NCI-H2227 (cell line): Measurements from ENCODE around the gene PRRG1.
"Not testable (repeated sequence)": the region's sequence is repeated elsewhere in the genome, so short reads cannot be mapped to it uniquely, and the experiment has no call there.

Experiments
- DNase-seq: peaks from one replicate; lab custom pipeline; 2025; ENCODE audit not compliant: unreplicated experiment; lab: John Stamatoyannopoulos, UW

Gene PRRG1

DNA sequence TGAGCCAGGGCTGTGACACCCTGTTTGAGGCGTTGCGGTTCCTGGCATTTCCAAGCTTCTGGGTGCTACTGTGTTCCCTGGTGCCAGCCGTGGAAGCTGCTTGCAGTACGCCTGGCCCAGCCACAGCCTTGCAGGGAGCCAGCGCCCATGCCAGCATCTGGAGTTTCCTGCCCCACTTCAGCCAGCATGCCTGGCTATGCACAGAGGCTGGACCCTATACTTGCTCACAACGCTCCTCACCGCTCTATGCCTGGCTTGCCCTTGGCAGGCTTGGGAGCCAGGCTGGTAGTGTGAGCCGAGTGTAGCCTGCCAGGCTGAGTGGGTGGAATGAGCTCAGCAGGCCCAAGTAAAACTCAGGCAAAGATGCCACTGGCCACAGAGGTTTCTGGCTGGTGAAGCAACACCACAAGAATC, 22.4 kb downstream of the PRRG1 start:
- no peak for DNase-seq

DNA sequence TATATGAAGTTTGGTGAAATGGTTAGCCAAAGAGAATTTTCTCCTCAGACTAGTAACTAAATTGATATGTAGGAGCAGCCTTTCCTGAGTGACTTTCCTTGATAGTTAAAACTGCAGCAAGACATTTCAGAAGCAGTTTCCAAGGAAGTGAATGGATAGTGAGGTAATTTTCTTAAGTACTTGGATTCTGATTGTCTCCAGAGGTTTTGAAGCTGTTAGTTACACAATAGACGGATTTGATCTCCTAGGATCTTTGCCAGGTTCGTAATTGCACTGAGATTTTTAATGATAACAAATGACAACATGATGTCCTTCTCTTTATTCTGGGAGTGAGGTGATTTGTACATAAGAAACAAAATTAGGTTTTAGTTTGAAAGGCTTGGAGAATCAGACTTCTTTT, 29.2 kb downstream of the PRRG1 start:
- no peak for DNase-seq

DNA sequence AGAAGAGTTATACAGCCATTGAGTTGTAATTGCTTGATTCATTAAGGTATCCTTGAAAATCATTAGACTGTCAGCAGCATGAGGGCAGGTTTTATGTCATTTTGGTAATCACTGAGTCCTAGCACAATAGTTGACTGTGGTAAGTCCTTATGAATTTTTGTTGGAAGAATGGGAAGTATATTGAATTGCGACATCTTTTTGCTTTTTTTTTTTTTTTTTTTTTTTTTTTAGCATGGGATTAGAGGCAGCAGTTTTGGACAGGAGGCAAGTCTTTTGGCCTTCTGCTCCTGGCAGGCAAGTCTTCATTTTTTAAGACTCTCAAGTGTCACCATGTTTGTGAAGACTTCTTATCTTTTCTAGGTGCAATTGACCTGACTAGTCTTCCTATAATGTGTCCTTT, 29.7 kb downstream of the PRRG1 start:
- no peak for DNase-seq

DNA sequence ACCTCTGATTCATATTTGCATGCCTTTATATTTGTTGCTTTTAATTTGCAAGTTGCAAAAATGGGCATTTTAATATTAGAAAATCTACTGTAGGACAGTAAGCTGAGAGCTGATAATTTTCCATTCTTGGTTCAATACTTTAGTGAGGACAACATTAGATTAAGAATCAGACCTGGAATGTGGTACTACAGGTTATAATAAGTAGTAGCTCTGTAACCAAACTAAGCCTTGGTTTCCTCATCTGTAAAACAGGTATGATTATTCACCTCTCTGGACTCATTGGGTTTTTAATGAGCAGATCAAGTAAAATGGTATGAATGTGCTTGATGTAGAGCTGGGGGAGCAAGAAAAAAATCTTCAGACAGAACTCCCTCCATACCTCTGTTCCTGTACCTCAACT, 31.1 kb downstream of the PRRG1 start:
- DNase-seq = no peak

DNA sequence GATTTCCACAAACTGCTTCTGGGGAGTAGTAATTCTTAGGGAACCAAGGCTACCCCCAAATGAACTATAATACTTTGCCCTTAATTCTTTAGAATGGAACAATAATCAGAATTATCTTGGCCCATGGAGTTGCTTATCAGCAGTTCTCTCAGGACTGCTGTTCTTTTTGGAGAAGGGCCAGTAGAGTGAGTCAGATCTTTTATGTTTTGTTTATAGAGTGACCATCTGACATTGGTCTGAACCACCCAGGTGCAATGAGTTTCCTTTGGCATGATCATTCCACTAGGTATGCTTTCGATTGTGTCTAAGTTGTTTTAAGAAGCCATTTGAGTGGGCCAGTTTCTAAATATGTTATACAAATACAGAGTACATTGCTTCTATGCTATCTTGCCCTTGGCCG, 31.8 kb downstream of the PRRG1 start:
- no peak for DNase-seq

DNA sequence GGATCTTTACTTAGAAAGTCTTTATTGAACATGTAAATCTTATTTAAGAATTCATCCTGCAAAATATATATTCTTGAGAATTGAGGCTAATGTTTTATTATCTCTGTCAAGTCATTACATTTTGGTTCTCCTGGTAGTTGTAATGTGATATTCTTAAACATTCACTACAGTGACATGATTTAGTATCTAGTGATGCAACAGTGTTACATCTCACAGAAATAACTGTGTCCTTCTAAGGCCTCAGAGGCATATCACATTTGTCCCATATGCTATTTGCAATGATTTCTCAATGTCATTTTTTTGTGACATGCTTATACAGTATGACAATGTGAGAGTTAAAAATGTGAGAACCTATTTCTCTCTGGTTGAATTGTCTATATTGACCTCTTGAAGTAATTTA, 34.1 kb downstream of the PRRG1 start:
- DNase-seq = no peak

DNA sequence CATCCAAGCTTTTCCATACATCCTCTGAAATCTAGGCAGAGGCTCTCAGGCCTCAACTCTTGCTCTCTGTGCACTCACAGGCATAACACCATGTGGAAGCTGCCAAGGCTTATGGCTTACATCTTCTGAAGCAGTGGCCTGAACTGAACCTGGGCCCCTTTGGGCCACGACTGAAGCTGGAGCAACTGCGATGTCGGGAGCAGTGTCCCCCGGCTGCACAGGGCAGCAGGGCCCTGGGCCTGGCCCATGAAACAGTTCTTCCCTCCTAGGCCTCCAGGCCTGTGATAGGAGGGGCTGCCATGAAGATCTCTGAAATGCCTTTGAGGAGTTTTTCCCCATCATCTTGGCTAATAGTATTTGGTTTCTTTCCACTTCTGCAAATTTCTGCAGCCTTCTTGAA, 39.2 kb downstream of the PRRG1 start:
- no peak for DNase-seq

DNA sequence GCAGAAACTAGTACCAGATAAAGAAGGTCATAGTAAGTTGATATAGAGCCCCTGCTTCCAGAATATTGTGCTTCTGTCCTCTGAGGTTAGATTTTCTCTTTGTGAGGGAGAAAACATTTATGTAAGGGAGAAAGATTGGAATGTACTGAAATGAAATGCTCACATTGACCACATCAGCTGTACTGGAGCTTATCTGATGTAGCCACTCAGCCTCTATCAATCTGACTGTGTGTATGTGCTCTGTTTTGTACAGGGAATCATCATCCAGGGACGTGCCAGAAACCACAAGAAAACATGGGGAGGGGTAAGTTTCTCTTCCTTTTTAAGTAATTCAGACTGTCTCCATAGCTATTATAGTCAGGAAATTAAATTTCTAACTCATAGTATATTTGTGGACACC, 56.8 kb downstream of the PRRG1 start:
- DNase-seq = no peak

DNA sequence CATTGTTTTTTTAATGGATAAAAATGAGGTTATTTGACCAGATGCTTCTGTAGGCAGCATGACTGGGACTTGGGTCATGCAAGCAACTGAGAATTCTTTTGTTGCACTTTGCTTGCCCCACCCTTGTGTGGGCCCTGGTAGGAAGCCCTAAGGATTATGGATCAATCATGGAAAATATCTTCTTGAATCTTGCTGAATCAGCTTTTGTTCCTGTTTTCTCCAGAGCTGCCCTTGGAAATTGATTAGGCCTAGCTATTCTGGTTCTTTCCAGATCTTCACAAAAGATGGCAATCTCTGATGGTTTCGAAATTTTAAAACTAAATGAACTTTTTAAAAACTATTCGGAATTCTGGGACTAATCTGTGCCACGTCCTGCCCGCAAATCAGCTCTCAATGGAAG, 58.6 kb downstream of the PRRG1 start:
- DNase-seq = no peak

DNA sequence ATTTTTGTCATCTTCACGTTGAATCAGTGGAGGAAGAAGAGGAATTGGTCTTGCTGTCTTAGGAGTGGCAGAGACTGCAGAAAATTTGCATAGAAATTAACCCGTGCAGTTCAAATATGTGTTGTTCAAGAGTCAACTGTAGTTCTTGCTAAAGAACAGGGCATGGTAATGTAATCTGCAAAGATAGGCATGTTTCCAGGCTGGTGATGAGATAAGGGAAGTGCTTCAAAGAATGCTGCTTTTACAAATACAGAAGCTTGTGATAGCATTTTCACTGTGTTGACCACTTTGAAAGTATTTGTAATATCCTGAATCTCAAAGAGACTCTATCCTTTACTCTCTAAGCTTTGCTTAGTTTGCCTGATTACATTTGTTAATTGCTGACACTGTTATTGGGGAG, 60.1 kb downstream of the PRRG1 start:
- DNase-seq = no peak

DNA sequence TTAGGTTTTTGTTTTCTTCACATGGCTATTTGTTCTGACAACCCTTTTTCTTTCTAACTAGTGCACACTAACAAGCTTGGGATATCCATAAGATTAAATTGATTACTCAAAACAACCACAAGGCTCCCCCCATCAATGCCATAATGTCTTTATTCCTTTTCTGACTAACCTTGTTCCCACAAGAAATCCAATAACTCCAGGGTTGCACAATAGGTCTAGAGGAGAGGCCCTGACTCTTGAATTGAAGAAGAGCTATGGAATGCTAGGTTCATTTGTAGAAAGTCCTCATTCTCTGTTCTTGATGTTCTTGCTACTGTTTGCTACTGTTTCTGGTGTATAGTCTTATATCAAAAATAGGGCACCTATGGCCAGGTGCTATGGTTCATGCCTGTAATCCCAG, 71.0 kb downstream of the PRRG1 start:
- no peak for DNase-seq

DNA sequence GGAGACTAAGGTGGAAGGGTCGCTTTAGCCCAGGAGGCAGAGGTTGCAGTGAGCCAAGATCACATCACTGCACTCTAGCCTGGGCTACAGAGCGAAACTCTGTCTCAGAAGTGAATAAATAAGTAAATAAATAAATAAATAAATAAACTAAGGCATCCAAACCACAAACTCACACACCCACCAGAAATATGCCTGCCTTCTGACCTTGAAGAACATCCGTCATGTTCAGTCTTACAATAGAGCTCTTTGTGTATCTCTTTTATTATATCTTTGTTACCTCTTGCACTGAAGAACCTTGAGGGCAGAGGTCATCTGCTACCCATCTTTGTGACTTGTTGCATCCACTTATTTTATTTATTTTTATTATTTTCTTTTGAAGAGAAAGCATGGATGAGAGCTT, 71.6 kb downstream of the PRRG1 start:
- no peak for DNase-seq

DNA sequence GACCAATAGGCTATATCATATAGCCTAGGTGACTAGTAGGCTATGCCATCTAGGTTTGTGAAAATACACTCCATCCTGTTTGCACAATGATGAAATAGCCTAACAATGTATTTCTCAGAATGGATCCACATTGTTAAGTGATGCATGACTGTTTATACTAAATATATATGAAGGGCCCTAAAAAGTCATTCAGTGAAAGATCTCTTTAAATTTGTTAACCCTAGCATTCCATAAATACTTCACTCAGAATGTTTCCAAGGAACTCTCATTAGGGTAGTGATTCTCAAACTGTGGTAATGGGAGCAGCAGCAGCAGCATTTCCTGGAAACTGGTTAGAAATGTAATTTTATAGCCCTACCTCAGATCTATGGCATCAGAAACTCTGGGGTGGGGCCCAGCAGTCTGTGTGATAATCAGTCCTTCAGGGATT, 74.9 kb downstream of the PRRG1 start:
- no peak for DNase-seq

DNA sequence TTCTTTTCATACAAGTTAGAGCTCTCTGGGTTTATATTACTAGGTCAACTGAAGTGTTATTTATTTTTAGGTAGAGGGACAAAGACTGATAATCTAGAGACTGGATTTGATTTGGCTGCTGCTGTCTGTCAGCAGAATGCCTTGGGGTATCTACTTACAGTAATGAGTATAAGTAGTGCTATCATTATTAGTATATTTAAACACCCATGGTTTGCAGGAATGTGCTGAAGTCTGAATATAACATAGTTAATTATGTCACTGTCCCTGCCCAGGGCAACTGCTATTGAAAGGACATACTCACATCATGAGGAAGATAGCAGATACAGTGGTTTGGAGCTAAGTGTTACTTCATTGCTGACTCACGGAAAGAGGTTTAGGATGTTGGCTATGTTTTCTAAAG, 76.2 kb downstream of the PRRG1 start:
- DNase-seq = no peak

DNA sequence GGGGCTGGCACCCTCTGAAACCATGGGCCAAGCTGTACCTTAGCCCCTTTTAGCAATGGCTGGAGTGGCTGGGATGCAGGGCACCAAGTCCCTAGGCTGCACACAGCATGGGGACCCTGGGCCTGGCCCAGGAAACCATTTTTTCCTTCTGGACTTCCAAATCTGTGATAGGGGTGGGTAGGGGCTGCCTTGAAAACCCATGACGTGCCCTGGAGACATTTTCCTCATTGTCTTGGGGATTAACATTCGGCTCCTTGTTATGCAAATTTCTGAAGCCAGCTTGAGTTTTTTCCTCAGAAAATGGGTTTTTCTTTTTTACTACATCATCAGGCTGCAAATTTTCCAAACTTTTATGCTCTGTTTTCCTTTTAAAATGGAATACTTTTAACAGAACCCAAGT, 79.8 kb downstream of the PRRG1 start:
- DNase-seq = not testable (repeated sequence)

DNA sequence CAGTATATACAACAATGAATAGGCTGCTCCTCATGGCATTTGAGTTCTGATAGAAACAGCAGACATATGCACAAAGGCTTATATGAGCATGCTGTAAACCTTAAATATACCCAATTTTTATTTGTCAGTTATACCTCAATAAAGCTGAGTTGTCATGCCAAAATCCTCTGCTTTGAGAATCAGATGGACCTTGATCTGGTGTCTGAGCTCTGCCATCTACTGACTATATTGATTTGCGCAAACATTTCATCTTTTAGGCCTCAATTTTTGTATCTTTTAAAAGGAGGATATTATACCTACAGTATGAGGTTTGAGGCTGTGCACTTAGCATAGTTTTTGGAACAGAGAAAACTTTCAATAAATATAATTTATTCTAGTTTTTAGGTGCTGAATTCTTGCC, 85.2 kb downstream of the PRRG1 start:
- DNase-seq = no peak

DNA sequence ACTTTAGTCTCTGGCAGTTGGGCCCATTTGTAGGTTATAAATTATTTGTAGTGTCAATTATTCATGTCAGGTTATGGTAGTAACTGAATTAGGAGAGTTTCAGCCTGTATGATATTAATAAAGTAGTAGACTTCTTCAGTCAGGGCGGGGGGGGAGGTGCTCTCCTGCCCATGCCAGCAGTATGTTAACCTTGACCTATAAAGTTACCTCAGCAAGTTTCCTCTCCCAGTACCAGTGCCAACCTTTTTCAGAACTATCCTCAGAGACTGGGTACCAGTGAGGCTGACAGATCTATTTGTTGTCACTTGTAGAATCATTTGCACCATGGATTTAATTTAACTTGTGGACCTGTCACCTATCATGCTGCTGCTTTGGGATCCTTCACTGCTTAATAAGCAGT, 88.0 kb downstream of the PRRG1 start:
- no peak for DNase-seq

DNA sequence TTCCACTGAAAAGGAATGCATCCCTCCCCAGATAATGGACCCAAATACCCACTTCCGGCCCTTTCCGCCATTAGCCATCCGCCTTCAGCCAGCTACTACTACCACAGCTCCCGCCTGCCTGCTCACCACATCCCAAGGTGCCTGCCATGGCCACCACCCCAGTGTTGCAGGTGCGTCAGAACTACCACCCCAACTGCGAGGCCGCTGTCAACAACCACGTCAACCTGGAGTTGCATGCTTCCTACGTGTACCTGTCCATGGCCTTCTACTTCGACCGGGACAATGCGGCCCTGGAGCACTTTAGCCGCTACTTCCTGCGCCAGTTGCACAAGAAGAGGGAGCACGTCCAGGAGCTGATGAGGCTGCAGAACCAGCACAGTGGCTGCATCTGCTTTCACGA, 92.2 kb downstream of the PRRG1 start:
- no peak for DNase-seq

DNA sequence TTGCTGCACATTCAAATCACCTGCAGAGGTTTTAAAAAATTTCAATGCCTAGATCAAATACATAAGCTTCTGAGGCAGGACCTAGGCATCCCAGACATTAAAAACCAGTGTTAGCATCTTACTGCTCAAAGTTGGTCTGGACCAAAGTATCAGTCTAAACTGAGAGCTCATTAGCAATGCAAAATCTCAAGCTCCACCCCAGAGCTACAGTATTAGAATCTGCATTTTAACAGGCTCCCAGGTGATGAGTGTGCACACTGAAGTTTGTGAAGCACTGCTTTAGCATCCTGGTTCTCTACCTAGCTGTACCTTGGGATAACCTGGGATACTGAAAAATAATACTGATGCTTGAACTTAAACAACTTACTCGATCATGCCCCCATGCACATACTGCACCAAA, 96.0 kb downstream of the PRRG1 start:
- no peak for DNase-seq

DNA sequence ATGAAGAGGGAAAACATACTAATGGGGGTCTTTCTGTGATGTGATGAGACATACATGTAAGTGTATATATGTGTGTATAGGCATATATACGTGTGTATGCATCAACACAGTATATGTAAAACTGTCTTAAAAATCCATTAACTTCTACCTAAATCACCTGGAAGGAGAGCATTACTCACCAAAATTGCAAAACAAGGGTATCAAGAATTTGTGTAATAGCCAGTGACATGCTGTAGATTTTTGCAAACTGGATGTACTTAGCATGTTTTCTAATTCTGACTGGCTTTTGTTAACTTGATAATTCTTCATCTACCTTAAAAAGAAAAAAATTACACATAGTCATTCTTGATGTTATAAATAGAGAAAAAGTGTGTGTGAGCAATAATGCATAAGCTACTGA, 104.7 kb downstream of the PRRG1 start:
- no peak for DNase-seq

DNA sequence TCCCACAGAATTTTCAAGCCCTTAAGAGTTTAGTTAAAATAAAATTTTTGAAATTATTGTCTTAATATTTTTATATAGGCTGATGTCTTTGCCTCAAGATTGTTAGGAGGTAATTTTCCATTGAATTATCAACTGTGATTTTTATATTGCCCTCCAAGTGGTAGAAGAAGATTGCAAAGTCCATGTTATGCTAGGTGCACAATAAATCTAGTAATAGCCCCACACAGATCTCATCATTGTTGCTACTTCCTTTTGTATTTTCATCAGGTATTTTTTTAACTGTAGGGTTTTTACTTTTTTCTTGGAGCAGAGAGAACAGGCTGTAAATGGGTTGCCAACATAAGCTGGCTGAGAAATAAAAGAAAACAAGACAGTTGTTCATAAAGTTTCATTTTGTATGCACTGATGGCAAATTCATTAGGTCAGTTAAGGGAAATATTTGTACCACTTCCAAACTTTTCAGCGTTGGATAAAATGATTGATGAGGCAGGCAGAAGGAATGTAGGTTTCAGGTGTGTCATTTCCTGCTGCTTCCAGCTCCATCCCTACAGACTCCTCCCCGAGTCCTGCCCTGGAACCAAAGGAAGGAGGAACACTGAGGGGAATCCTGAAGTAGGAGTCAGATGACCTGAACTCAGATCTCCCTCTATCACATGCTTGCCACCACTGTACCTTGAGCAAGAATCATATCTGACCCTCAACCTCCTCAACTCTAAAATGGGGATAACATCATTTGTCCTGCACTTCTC, 105.5 kb downstream of the PRRG1 start:
- DNase-seq = no peak

DNA sequence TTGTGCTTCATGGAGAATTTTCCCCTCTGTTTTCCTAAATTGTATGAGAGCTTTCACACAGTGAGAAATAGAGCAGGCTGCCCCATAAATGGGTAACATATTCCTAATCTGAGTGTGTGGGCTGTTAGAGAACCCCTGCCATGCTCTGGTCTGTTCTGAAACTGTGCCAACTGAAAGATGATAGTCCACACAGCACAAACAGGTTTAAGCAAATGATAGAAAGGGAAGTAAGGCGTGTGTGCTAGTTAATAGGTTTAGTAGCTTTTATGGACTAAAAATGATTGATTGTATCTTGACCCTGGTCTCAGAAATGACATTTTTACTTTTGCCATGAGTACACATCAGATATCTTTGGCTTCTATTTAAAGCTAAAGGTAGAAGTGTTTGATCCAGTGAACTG, 106.2 kb downstream of the PRRG1 start:
- DNase-seq = no peak

DNA sequence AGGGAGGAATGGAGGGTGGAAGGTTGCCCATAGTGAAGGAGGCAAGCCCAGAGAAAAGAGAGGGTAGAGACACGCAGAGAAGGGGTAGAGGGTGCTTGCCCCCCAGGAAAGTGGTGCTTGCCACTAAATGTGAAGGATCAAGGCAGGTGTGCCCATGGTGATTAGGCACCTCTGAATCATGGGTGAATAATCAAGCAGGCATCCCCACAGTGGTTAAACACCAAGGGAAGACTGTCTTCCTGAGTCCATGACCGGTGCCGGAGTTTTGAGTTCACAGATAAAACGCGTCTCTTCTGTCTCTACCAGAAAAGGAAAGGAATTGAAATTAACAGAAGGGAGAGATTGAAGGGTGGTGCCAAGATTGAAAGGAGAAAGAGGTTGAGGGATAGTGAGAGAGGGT, 111.1 kb downstream of the PRRG1 start:
- DNase-seq = not testable (repeated sequence)
